ENCODE data around the gene ZMYM1. TPM values are rescaled to one million over a fixed set of nuclear protein-coding genes. Genes with fewer than 3 reads are reported as not detected.
"Not testable (repeated sequence)": the region's sequence is repeated elsewhere in the genome, so short reads cannot be mapped to it uniquely, and the experiment has no call there.

Gene ZMYM1
- total RNA-seq, 2 experiments from 2014 or later, result 3.3 to 5.7 TPM

DNA sequence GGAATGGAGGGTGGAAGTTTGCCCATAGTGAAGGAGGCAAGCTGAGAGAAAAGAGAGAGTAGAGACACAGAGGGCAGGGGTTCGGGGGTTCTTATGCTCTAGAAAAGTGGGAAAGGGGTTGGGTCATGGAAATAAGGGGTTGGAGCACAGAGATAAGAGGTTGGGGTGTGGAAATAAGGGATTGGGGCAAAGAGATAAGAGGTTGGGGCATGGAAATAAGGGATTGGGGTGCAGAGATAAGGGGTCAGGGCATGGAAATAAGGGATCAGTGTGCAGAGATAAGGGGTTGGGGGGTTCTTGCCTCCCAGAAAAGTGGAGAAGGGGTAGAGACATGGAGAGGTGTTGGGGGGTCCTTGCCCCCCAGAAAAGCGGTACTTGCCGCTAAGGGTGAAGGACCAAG is 57.6 kb downstream of the ZMYM1 start:
- H3K36me3 Mint-ChIP-seq (ENCODE audit: low read depth), result no peaks in the 10 kb centered on the region
- H3K9me3 Mint-ChIP-seq (ENCODE audit: low read depth), result no peaks in the 10 kb centered on the region
- H3K4me1 Mint-ChIP-seq, result no peaks in the 10 kb centered on the region
- no peak overlapping the region for H3K4me3 Mint-ChIP-seq
- H3K27ac Mint-ChIP-seq, result no peak overlapping the region
- no peaks in the 10 kb centered on the region for H3K27me3 Mint-ChIP-seq
- no peak for ATAC-seq
- ChIA-PET CTCF (no interaction called here), POLR2A (no interaction called here)
- intact Hi-C loops (cut with DNase I, micrococcal nuclease), result no loop called here
- DNase-seq, result no peak

DNA sequence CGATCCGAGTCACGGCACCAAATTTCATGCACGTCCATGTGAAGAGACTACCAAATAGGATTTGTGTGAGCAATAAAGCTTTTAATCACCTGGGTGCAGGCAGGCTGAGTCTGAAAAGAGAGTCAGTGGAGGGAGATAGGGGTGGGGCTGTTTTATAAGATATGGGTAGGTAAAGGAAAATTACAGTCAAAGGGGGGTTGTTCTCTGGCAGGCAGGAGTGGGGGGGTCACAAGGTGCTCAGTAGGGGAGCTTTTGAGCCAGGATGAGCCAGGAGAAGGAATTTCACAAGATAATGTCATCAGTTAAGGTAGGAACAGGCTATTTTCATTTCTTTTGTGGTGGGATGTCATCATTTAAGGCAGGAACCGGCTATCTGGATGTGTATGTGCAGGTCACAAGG is 58.4 kb downstream of the ZMYM1 start:
- H3K36me3 Mint-ChIP-seq (ENCODE audit: low read depth); intact Hi-C loops (cut with DNase I, micrococcal nuclease); ATAC-seq; POLR2A ChIA-PET; CTCF ChIA-PET; H3K27me3 Mint-ChIP-seq; H3K9me3 Mint-ChIP-seq (ENCODE audit: low read depth); H3K27ac Mint-ChIP-seq; H3K4me3 Mint-ChIP-seq; DNase-seq; H3K4me1 Mint-ChIP-seq: not testable (repeated sequence)

DNA sequence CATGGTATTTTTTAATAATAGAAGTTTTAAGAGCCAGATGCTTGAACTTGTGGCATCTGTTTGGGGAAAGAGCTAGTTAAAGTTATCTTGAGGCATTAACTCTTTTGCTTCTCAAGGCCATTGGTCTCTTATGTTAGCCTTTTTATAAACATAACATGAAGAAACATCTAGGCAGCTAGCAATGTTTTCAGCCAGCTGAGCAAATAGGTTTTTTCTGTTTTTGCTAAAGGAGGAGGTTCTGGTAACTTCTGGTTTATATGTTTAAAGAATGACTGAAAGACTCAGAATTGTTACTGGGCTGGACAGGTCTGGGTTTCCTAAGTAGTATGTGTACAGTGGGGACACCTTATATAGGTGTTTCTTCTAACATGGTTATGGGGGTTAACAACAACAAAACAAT is 63.1 kb downstream of the ZMYM1 start:
- H3K4me3 Mint-ChIP-seq; H3K4me1 Mint-ChIP-seq; ATAC-seq; CTCF ChIA-PET; H3K36me3 Mint-ChIP-seq (ENCODE audit: low read depth); H3K9me3 Mint-ChIP-seq (ENCODE audit: low read depth); intact Hi-C loops (cut with DNase I, micrococcal nuclease); H3K27me3 Mint-ChIP-seq; DNase-seq; H3K27ac Mint-ChIP-seq: not testable (repeated sequence)
- POLR2A ChIA-PET, result interaction anchor here (0.5 kb wide), 1 partner anchor 12 kb away, joined by 3 read pairs; no protein-coding TSS in a partner anchor

DNA sequence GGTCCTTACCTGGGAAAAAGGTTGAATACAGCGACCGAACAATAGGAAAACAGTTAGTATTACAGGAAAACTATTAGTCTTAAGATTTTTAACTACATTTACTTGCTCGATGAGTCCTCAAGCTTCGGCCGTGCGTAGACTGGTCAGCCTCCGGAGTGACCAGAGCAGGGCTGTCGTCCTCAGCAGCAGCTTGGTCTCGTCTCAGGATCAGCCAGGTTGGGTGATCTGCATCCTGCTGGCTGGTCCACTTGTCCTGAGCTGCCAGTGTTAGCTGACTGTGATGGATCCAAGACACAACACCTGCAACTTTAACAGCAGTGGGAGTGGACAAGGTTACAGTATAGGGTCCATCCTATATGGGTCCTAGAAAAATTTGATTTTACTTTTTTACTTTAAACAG is 63.5 kb downstream of the ZMYM1 start:
- ATAC-seq; H3K27ac Mint-ChIP-seq; H3K4me3 Mint-ChIP-seq; POLR2A ChIA-PET; H3K4me1 Mint-ChIP-seq; CTCF ChIA-PET; H3K9me3 Mint-ChIP-seq (ENCODE audit: low read depth); DNase-seq; H3K27me3 Mint-ChIP-seq; H3K36me3 Mint-ChIP-seq (ENCODE audit: low read depth); intact Hi-C loops (cut with DNase I, micrococcal nuclease): not testable (repeated sequence)

DNA sequence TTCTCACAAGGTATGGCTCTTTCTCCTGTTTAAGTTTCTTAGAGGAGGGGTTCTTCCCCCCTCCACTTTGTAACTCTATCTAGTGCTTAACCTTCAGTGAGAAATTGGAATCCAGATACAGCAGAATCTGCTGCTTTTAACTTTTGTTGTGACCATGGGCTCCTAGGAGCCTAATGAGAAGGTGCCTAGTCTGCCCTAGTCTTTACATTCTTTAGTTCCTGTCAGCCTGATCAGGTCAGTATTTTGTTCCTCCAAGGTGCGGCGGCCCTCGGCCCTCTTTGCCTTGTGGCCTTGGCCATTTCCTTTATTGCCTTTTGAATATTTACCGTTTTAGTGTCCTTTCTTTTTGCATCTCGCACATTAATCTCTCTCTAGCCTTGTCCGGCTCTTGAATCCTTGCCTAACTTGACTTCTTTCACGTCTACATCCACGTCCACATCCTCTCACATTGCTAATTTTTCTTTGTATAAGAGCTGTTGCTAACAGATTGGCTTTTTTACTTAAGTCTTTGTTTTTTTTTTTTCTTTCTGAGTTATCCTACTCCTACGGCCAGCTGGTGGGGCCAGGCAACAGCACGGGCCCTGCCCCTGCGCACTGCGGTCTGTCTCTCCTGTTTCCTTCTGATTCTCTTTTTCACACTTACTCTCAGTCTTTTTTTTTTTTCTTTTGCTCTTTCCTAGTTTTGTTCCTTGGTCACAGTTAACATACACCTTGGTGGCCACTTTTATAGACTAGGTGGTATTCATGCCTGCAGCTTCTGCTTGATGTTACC is 64.7 kb downstream of the ZMYM1 start:
- DNase-seq, result no peak
- H3K4me3 Mint-ChIP-seq, result no peak overlapping the region
- intact Hi-C loops (cut with DNase I, micrococcal nuclease), result no loop called here
- POLR2A ChIA-PET, result no interaction called here
- no peak overlapping the region for H3K27ac Mint-ChIP-seq
- no peaks in the 10 kb centered on the region for H3K36me3 Mint-ChIP-seq (ENCODE audit: low read depth)
- ATAC-seq, result no peak
- CTCF ChIA-PET, result interaction anchor here (0.6 kb wide), 1 partner anchor 117 kb away, joined by 3 read pairs; no protein-coding TSS in a partner anchor
- H3K27me3 Mint-ChIP-seq, result no peaks in the 10 kb centered on the region
- H3K9me3 Mint-ChIP-seq (ENCODE audit: low read depth), result no peaks in the 10 kb centered on the region
- peaks cover 10% of the 10 kb centered on the region for H3K4me1 Mint-ChIP-seq

DNA sequence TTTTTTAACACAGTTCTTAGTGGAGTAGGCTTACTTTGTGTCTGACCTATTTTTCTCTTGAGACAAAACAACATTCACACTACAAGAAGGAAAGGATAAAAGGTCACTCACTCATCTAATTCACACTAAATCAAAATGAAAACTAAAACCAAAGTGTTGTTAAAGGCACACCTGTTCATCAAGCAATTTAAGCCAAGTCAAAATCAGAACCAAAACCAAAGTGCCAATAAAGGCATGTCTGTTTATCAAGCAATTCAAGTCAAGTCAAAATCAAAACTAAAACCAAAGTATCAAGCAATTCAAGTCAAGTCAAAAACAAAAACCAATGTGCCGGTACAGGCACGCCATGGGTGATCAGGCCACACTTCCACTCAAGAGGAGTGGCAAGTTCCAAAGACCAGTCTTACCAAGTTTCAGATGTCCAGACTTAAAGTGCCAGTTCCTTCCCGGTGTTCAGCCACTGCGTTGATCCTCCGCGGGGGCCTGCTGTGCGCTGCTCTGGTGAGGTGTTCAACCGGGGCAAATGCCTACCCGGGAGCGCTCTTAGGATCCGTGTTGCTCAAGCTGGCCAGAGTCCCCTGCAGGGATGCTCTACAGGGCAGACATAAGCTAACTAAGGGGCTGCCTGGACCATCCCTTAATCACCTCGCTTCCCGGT is 66.8 kb downstream of the ZMYM1 start:
- H3K4me3 Mint-ChIP-seq; H3K9me3 Mint-ChIP-seq (ENCODE audit: low read depth); H3K27me3 Mint-ChIP-seq; POLR2A ChIA-PET; H3K4me1 Mint-ChIP-seq; H3K36me3 Mint-ChIP-seq (ENCODE audit: low read depth); CTCF ChIA-PET; intact Hi-C loops (cut with DNase I, micrococcal nuclease): not testable (repeated sequence)
- peak overlapping the region; percentile 30 for H3K27ac Mint-ChIP-seq
- peak; percentile 22 for DNase-seq
- peak; percentile 57 for ATAC-seq

DNA sequence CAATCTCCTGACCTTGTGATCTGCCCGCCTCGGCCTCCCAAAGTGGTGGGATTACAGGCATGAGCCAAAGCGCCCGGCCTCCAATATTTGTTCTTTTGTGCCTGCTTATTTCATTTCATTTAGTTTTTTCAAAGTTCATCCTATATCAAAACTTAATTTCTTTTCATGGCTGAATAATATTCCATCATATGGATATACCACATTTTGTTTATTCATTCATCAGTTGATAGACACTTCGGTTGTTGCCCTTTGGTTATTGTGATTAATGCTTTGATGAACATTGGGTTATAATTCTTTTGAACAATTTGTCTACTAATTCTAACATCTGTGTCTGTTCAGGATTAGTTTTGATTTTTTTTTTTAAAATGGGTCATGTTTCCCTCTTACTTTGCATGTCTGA is 72.0 kb downstream of the ZMYM1 start:
- Mint-ChIP-seq H3K27ac (no peak overlapping the region), H3K4me1 (peaks cover 2% of the 10 kb centered on the region), H3K9me3 (ENCODE audit: low read depth) (peaks cover 4% of the 10 kb centered on the region), H3K36me3 (ENCODE audit: low read depth) (no peaks in the 10 kb centered on the region), H3K4me3 (no peak overlapping the region), H3K27me3 (peaks cover 3% of the 10 kb centered on the region)
- intact Hi-C loops (cut with DNase I, micrococcal nuclease), result no loop called here
- DNase-seq, result no peak
- ChIA-PET CTCF (no interaction called here), POLR2A (no interaction called here)
- no peak for ATAC-seq

DNA sequence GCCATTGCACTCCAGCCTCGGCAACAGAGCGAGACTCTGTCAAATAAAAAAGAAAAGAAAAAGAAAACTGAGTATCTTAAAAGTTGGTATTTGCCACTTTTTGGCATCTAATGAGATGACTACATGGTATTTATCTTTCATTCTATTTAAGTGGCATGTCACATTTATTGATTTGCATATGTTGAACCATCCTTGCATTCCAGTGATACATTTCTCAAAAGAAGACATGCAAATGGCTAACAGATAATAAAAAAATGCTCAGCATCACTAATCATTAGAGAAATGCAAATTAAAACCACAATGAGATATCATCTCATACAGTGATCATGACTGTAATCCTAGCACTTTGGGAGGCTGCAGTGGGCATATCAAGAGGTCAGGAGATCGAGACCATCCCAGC is 85.7 kb downstream of the ZMYM1 start:
- POLR2A ChIA-PET, result no interaction called here
- DNase-seq (no peak), ATAC-seq (no peak)
- intact Hi-C loops (cut with DNase I, micrococcal nuclease), result no loop called here
- H3K4me1 Mint-ChIP-seq, result no peaks in the 10 kb centered on the region
- no peak overlapping the region for H3K4me3 Mint-ChIP-seq
- no peak overlapping the region for H3K27ac Mint-ChIP-seq
- H3K9me3 Mint-ChIP-seq (ENCODE audit: low read depth), result peaks cover 5% of the 10 kb centered on the region
- CTCF ChIA-PET, result no interaction called here
- peaks cover 3% of the 10 kb centered on the region for H3K36me3 Mint-ChIP-seq (ENCODE audit: low read depth)
- no peaks in the 10 kb centered on the region for H3K27me3 Mint-ChIP-seq

Other genes with a start within 250 kb of the ZMYM1 start
- 10 to 100 TPM; 42.4 to 45.0 TPM for gene SMIM12, start 219.6 kb upstream of the ZMYM1 start, total RNA-seq
- under 1 TPM; 0.63 to 0.66 TPM for gene DLGAP3, start 149.7 kb upstream of the ZMYM1 start, total RNA-seq
- 10 to 100 TPM; 15.8 to 19.0 TPM for gene TMEM35B, start 94.0 kb upstream of the ZMYM1 start, total RNA-seq
- 10 to 100 TPM; 16.7 to 17.1 TPM for gene ZMYM6, start 47.4 kb upstream of the ZMYM1 start, total RNA-seq
- gene SFPQ, start 113.8 kb downstream of the ZMYM1 start, total RNA-seq, result 100 to 1,000 TPM; 350 to 389 TPM
- 10 to 100 TPM; 27.8 to 31.6 TPM for gene ZMYM4, start 189.3 kb downstream of the ZMYM1 start, total RNA-seq

Measured in activated CD4-positive, alpha-beta T cell treated with anti-CD3 and anti-CD28 coated beads for 36 hours (primary cell).